ENCODE results near the gene COX7A2. TPM values are rescaled to one million over a fixed set of nuclear protein-coding genes. Genes with fewer than 3 reads are reported as not detected.

The COX7A2 gene, protein sequence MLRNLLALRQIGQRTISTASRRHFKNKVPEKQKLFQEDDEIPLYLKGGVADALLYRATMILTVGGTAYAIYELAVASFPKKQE
- total RNA-seq (2014; rRNA removed; shearing (Covaris generic)), result 174 and 193 TPM in 2 replicates

DNA sequence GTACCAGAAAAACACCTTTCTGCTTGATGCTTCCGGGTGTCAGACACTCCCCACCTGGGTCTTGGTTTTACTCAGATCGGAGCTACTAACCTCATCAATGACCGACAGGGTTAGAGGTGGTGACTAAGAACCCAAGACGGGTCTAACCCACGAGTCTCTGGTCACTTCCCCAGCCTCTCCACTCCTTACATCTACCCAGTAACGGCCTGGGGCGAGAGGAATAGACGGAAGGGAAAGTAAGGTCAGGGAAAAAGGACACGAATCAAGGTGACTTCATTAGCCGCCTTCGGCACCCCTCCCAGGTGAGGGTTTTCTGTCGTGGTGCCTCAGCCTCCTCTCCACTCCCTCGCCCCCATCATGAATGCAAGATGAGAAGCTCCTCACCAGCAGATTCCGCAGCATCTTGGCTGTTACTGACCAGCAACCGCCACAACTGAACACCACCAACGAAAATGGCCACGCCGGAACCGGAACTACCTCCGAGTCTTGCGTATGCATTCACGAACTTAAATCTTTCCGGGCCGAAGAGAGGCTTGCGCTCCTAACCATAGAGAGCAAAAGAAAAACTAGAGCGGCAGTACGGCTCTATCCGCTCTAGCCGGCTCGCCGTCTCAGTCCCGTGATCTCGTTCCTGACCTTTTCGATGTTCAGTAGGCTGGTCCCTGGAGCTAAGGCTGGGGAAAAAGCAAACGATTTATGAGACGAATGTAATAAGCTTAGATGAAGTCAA lies at the start of gene COX7A2:
Gene COX7A2 (minus strand): TSS at position 469 of the 730 bp plus-strand sequence. CDS start 67 bp downstream, at position 402.

GRCh38 chr6:75284632-75285282 lies 41.2 kb upstream of the COX7A2 start, which contains the start of gene TMEM30A:
Gene TMEM30A (minus strand): TSS chr6:75284792. CDS start chr6:75284638, 154 bp downstream.

GRCh38 chr6:75205776-75206575 lies 37.6 kb downstream of the COX7A2 start, which contains the start of gene COL12A1:
Gene COL12A1 (minus strand): TSS chr6:75206053. CDS start chr6:75202792, 3,261 bp downstream.

Other genes with a start within 250 kb of the COX7A2 start
- 24.8 and 27.5 TPM in 2 replicates for gene COL12A1, start 37.7 kb downstream of the COX7A2 start, total RNA-seq (2014; rRNA removed; shearing (Covaris generic))
- 33.3 and 34.1 TPM in 2 replicates for gene TMEM30A, start 41.0 kb upstream of the COX7A2 start, total RNA-seq (2014; rRNA removed; shearing (Covaris generic))
- 0.11 TPM in 1 of 2 replicates, not detected in the other for gene FILIP1, start 250.0 kb upstream of the COX7A2 start, total RNA-seq (2014; rRNA removed; shearing (Covaris generic))